HG03064 (cell line): ENCODE results near the gene GPR55.
"Not testable (repeated sequence)": the region's sequence is repeated elsewhere in the genome, so short reads cannot be mapped to it uniquely, and the experiment has no call there.

Experiments used
- ATAC-seq: cut with Tn5 transposase; IDR thresholded peaks from one replicate; pipeline ENCODE4 v1.9.1; 2021; ENCODE audit warnings: low read depth; ENCODE audit not compliant: unreplicated experiment

The GPR55 gene

GRCh38 chr2:230936243-230936642 lies 11.2 kb upstream of the GPR55 start:
- ATAC-seq: not testable (repeated sequence)

GRCh38 chr2:230935130-230935430 lies 10.0 kb upstream of the GPR55 start:
- ATAC-seq: no peak

GRCh38 chr2:230934231-230935129 lies 9.4 kb upstream of the GPR55 start:
- no peak for ATAC-seq

DNA sequence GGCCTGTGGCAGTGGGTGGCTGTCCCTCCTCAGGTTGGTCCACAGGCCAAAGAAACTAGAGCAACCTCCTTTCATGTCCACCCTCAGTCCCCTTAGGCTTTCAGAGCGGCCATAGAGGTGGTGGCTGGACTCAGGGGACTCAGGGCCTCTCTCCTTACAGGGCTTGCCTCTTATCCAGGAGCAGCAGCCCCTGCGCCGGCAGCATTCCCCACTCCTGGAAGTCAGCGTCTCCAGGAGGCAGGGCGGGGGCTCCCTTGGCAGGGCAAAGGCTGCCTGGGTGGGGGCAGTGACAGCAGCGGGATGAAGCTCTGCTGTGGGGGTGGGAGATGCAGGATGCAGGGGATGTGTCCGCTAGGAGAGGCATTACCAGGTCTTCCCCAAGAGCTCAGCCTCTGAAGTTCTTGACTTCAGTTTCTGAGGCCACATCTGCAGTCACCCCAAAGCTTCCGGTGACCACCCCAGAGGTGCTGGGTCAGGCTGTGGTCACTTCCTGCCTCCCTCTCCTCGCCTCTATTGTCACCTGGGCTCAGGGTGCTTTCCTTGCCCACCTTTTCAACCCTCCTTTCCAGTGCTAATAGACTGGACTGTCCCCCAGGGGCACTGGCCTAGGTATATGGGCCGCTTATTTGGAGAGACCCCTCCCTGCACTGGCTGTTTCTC lies 8.6 kb upstream of the GPR55 start:
- ATAC-seq: no peak

- ATAC-seq: no peak
Measured at GRCh38 chr2:230932556-230933511, 7.8 kb upstream of the GPR55 start.

- ATAC-seq: no peak
Measured at GRCh38 chr2:230931556-230932231, 6.7 kb upstream of the GPR55 start.

DNA sequence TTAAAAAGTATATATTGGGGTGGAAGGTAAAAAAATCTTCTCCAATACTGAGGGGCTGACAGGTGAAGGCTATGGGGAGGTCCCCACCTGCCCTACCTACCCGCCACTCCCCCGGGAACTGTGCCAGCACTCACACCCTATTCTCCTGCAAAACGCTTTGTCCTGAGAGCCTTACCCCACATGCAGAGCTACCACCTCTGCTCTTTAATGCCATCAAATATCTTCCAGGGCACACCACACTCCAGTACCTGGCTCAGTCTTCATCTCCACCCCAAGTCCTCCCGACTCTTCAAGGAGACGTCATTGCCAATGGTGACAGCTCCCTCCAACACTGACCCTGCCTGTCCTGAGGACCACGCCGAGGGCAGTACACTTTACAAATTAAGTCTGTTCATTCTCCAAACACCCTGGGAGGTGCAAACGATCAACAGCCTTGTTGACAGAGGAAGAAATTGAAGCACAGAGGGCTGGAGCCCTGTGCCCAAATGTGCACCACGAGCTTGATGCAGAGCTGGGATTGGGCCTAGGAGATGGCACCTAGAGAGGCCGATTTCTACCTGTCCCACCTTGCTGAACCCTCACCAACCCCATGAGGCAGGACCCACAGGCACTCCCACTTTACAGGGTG lies 6.0 kb upstream of the GPR55 start:
- no peak for ATAC-seq

- no peak for ATAC-seq
Measured at GRCh38 chr2:230930149-230930780, 5.2 kb upstream of the GPR55 start.

DNA sequence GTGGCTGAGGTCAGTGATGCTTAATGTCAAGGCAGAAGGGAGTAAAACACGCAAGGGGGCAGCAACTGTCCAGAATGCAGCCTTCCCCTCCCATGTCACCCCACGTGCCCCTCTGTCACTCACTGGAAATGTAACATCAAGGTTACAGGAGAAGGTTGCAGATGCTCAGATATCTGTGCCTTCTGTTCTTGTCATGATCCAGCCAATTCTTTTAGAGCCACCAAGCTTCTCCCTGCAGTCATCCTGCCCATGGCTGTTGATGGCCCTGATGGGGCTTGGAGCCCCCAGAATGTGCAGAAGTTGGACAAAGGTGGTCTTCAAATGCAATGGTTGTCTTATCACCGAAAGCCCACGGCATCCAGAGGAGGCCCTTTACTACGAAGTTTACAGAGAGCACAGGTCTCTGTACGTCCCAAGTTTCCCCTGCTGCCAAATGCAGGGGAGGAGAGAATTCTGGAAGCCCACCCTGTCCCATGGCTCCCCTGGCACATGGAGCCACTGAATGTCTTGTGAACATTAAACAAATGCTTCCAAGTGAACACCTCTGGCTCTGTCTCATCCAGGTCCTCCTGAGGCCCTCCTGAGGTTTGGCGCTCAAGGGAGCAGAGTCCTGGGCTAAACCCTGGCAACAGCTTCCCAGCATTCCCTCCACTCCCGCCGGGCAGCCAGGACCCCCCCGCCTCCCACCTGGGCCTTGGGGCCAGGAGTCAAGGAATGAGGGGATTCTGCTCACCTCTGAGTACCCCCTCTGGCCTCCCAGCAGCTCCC lies 4.5 kb upstream of the GPR55 start:
- ATAC-seq: no peak

DNA sequence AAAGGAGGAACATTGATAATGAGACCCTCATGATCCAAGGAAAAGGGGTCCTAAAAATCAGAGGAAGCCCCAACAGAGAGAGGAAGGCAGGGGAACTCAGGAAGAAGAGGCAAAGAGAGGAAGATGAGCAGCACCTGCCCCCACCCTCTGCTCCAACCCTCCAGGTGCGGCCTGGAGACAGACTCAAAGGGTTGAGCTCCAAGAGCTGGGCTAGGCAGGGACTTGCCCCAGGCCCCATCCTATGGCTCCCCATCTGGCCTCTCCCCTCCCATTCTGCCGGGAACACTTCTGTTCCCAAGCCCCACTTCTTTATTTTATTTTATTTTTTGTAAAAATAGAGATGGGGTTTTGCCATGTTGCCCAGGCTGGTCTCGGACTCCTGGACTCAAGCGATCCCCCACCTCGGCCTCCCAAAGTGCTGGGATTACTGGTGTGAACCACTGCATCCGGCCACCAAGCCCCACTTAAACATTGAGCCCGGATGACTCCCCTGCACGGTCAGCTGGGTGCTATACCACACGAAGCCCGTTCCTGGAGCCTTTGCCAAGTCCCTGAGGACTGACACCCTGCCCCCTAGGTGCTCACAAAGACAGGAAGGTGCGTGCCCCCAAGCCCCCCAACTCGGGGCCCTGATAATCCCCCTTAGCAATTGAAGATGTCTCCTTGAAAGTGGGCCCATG lies 3.8 kb upstream of the GPR55 start:
- no peak for ATAC-seq

- ATAC-seq: no peak
Measured at GRCh38 chr2:230927711-230928341, 2.8 kb upstream of the GPR55 start.

DNA sequence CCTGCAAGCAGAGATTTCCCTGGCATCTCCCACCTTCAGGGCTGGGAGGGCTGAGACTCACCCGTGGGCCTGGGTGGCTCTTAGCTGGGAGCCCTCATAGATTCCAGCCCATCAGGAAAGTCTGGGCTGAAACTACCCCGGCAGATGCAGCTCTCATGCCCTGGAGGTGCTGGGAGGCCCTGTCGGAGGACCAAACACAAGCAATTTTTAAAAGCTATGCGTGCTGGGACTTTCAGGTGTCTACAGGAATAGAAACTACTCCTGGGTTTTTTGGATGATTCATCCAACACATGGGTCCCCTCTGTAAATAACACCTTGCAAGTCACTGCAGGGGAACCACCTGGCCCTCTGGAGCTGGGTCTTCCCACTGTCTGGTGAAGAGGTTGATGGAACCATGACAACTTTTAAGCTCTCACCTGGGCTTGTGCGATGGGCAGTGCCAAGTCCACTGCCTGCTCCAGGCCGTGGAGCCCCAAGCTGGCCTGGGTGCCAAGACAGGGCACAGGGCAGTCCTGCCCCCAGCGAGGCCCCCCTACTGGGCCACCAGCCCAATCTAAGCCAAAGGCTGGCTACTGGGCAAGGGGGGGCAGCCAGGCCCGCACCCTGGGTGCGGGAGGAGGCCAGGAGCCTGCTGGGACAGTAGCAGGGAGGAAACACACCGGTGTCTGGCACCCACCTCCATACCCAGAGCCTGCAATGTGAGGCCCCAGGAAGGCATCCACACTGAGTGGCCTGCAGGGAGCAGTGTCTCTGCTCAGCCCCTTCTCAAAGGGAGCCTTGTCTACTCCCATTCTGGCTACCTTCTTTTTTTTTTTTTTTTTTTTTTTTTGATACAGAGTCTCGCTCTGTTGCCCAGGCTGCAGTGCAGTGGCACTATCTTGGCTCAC lies 1.1 kb upstream of the GPR55 start:
- ATAC-seq: peak; percentile 32

- no peak for ATAC-seq
Measured at GRCh38 chr2:230925443-230925878, 419 bp upstream of the GPR55 start.

DNA sequence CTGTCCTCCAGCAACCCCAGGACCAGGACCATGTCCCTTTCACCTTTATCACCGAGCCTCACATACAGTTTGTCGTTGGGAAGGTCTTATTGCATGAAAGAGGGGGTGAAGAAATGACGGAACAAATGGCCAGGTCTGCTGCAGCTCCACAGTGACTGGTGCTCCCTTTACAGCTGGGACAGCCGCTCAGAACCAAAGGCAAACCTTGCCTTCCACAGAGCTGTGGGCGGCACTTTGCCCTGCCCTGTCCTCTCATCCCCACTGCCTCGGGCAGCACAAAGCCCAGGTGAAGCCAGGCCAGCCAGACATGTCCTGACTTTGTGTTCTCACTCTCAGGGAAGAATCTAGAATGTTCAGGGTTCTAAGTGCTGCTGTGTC lies 961 bp downstream of the GPR55 start:
- ATAC-seq: no peak

- ATAC-seq: no peak
Measured at GRCh38 chr2:230922951-230923717, 1.9 kb downstream of the GPR55 start.
